Measurements from ENCODE around the gene MAD1L1.
"Not testable (repeated sequence)": the region's sequence is repeated elsewhere in the genome, so short reads cannot be mapped to it uniquely, and the experiment has no call there.

Gene MAD1L1

DNA sequence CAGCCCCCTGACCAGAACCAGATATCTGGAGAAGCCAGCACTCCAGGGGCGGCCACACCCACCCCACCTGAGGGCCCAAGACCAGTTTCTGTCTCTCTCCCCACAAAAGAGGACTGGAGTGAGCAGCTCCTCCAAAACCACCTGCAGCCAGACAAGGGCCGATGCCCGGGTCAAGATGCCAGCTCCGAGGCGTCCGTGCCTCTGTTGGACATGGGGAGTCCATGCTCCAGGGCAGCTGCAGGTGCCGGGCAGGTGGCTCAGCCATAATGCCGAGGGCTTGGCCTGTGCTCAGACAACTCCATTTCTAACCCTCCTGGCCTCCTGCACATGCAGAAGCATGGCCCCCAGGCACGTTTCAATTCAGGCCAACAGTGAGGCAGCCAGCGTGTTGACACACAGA, 234.6 kb downstream of the MAD1L1 start:
- no peak overlapping the region for H2BK15ac ChIP-seq (ENCODE audit: low read depth, poor library complexity, severe bottlenecking)
- H2BK120ac ChIP-seq (ENCODE audit: low read depth, low read length), result no peak overlapping the region
- no peak overlapping the region for H2BK12ac ChIP-seq (ENCODE audit: low read length in 2 of 2)
- H3K4me1 ChIP-seq (ENCODE audit: control insufficient read depth, insufficient read depth, low read depth, low read length), result peaks cover 2% of the 10 kb centered on the region
- no peak overlapping the region for H2AK5ac ChIP-seq (ENCODE audit: low read length, severe bottlenecking)
- no peak overlapping the region for H3K27ac ChIP-seq (ENCODE audit: low read length, poor library complexity, severe bottlenecking)
- H3K4me2 ChIP-seq (ENCODE audit: low read length, poor library complexity, severe bottlenecking), result no peak overlapping the region
- H2AFZ ChIP-seq (ENCODE audit: low read depth, low read length), result no peak overlapping the region
- no peak overlapping the region for H4K8ac ChIP-seq (ENCODE audit: low read length)
- no peaks in the 10 kb centered on the region for H3K27me3 ChIP-seq (ENCODE audit: control insufficient read depth in 1 of 2, insufficient read depth in 1 of 2, low read length in 2 of 2)
- no peak overlapping the region for H3K4me3 ChIP-seq (ENCODE audit: insufficient read depth in 1 of 2, low read depth in 1 of 2, low read length in 2 of 2)
- no peak overlapping the region for H2BK5ac ChIP-seq (ENCODE audit: low read depth, low read length, poor library complexity, severe bottlenecking)
- no peak overlapping the region for H3K14ac ChIP-seq (ENCODE audit: low read length in 2 of 2)
- no peak for DNase-seq
- no peaks in the 10 kb centered on the region for H3K9me3 ChIP-seq (ENCODE audit: control insufficient read depth, low read length)
- no peak overlapping the region for H3K4ac ChIP-seq (ENCODE audit: low read depth in 1 of 2, low read length in 2 of 2)
- no peak overlapping the region for H3K9ac ChIP-seq (ENCODE audit: low read length)
- H3K23ac ChIP-seq (ENCODE audit: low read length in 2 of 2), result no peak overlapping the region
- H3K79me1 ChIP-seq (replicated peaks; ENCODE audit: low read length, poor library complexity, severe bottlenecking), result peaks cover 15% of the 10 kb centered on the region
- no peak overlapping the region for H3K18ac ChIP-seq (ENCODE audit: low read depth in 1 of 2, low read length in 2 of 2)
- H3K36me3 ChIP-seq (ENCODE audit: control insufficient read depth in 1 of 2, insufficient read depth in 2 of 2, low read depth in 1 of 2, low read length in 2 of 2), result peaks cover 0 to 55% of the 10 kb centered on the region in 2 experiments
- no peak overlapping the region for H4K91ac ChIP-seq (ENCODE audit: low read length)
- 90% methylated on average over 10 of the region's 10 CpGs for WGBS

DNA sequence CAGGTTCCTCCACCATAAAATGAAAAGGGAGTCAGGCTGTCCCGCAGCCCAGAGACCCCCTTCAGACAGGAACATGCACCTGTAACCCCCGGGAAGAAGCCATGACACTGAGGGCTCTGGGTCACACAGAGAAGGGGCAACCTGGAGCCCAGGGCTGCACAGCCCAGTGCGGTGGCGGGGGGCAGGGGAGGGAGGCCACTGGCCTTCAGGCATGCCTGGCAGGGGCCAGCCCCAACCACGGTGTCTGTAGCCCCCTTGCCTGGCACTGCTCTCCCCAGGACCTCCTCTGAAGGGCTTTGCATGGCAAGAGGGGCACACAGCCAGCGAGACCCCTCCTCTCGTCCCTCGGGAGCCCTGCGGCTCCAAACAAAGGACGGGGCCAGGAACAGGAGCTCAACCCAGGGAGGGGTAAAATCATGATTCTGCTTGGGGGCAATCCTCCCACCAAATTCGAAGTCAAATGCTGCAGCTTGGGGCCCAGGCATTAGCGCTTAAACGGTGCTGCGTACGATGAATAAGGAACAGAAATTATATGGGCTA, 235.1 kb downstream of the MAD1L1 start:
- no peaks in the 10 kb centered on the region for H3K27me3 ChIP-seq (ENCODE audit: control insufficient read depth in 1 of 2, insufficient read depth in 1 of 2, low read length in 2 of 2)
- H2AK5ac ChIP-seq (ENCODE audit: low read length, severe bottlenecking), result no peak overlapping the region
- DNase-seq, result no peak
- H3K9ac ChIP-seq (ENCODE audit: low read length), result no peak overlapping the region
- H2AFZ ChIP-seq (ENCODE audit: low read depth, low read length), result no peak overlapping the region
- H3K4me2 ChIP-seq (ENCODE audit: low read length, poor library complexity, severe bottlenecking), result no peak overlapping the region
- H3K4ac ChIP-seq (ENCODE audit: low read depth in 1 of 2, low read length in 2 of 2), result no peak overlapping the region
- H3K9me3 ChIP-seq (ENCODE audit: control insufficient read depth, low read length), result no peaks in the 10 kb centered on the region
- peaks cover 12% of the 10 kb centered on the region for H3K79me1 ChIP-seq (replicated peaks; ENCODE audit: low read length, poor library complexity, severe bottlenecking)
- H2BK12ac ChIP-seq (ENCODE audit: low read length in 2 of 2), result no peak overlapping the region
- H3K36me3 ChIP-seq (ENCODE audit: control insufficient read depth in 1 of 2, insufficient read depth in 2 of 2, low read depth in 1 of 2, low read length in 2 of 2), result peaks cover 0 to 57% of the 10 kb centered on the region in 2 experiments
- H2BK120ac ChIP-seq (ENCODE audit: low read depth, low read length), result no peak overlapping the region
- no peak overlapping the region for H4K8ac ChIP-seq (ENCODE audit: low read length)
- H2BK5ac ChIP-seq (ENCODE audit: low read depth, low read length, poor library complexity, severe bottlenecking), result no peak overlapping the region
- H4K91ac ChIP-seq (ENCODE audit: low read length), result no peak overlapping the region
- H3K14ac ChIP-seq (ENCODE audit: low read length in 2 of 2), result no peak overlapping the region
- H3K23ac ChIP-seq (ENCODE audit: low read length in 2 of 2), result no peak overlapping the region
- H3K4me3 ChIP-seq (ENCODE audit: insufficient read depth in 1 of 2, low read depth in 1 of 2, low read length in 2 of 2), result no peak overlapping the region
- H3K18ac ChIP-seq (ENCODE audit: low read depth in 1 of 2, low read length in 2 of 2), result no peak overlapping the region
- no peak overlapping the region for H3K27ac ChIP-seq (ENCODE audit: low read length, poor library complexity, severe bottlenecking)
- no peak overlapping the region for H2BK15ac ChIP-seq (ENCODE audit: low read depth, poor library complexity, severe bottlenecking)
- peaks cover 2% of the 10 kb centered on the region for H3K4me1 ChIP-seq (ENCODE audit: control insufficient read depth, insufficient read depth, low read depth, low read length)
- 96% methylated on average over 12 of the region's 15 CpGs for WGBS

DNA sequence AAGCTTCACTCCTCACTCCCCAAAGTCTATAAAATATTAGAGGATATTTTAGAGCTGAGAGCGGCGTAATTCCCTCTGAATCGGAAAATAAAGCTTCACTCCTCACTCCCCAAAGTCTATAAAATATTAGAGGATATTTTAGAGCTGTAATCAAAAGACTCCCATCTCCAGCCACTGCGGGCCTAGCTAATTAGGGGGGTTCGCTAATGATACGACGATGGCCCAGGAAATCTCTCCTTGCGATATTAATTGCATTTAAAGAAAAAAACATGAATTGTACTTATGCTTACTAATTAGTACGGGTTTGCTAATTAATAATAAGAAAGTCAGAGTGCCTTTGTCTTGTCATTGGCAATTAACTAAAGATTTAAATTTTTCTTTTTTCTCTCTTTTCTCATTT, 235.9 kb downstream of the MAD1L1 start:
- H4K91ac ChIP-seq (ENCODE audit: low read length), result no peak overlapping the region
- 100% methylated on average over 2 of the region's 9 CpGs for WGBS
- H3K4me2 ChIP-seq (ENCODE audit: low read length, poor library complexity, severe bottlenecking), result no peak overlapping the region
- H3K14ac ChIP-seq (ENCODE audit: low read length in 2 of 2), result no peak overlapping the region
- no peak overlapping the region for H2BK12ac ChIP-seq (ENCODE audit: low read length in 2 of 2)
- H2AK5ac ChIP-seq (ENCODE audit: low read length, severe bottlenecking), result no peak overlapping the region
- no peak overlapping the region for H2BK5ac ChIP-seq (ENCODE audit: low read depth, low read length, poor library complexity, severe bottlenecking)
- no peak overlapping the region for H3K4ac ChIP-seq (ENCODE audit: low read depth in 1 of 2, low read length in 2 of 2)
- H3K4me1 ChIP-seq (ENCODE audit: control insufficient read depth, insufficient read depth, low read depth, low read length), result peaks cover 2% of the 10 kb centered on the region
- H3K27ac ChIP-seq (ENCODE audit: low read length, poor library complexity, severe bottlenecking), result no peak overlapping the region
- no peak overlapping the region for H4K8ac ChIP-seq (ENCODE audit: low read length)
- H2BK15ac ChIP-seq (ENCODE audit: low read depth, poor library complexity, severe bottlenecking), result no peak overlapping the region
- H2BK120ac ChIP-seq (ENCODE audit: low read depth, low read length), result no peak overlapping the region
- no peak overlapping the region for H3K18ac ChIP-seq (ENCODE audit: low read depth in 1 of 2, low read length in 2 of 2)
- no peak overlapping the region for H2AFZ ChIP-seq (ENCODE audit: low read depth, low read length)
- no peaks in the 10 kb centered on the region for H3K27me3 ChIP-seq (ENCODE audit: control insufficient read depth in 1 of 2, insufficient read depth in 1 of 2, low read length in 2 of 2)
- no peak overlapping the region for H3K9ac ChIP-seq (ENCODE audit: low read length)
- H3K36me3 ChIP-seq (ENCODE audit: control insufficient read depth in 1 of 2, insufficient read depth in 2 of 2, low read depth in 1 of 2, low read length in 2 of 2), result peaks cover 0 to 58% of the 10 kb centered on the region in 2 experiments
- peaks cover 11% of the 10 kb centered on the region for H3K79me1 ChIP-seq (replicated peaks; ENCODE audit: low read length, poor library complexity, severe bottlenecking)
- no peaks in the 10 kb centered on the region for H3K9me3 ChIP-seq (ENCODE audit: control insufficient read depth, low read length)
- H3K4me3 ChIP-seq (ENCODE audit: insufficient read depth in 1 of 2, low read depth in 1 of 2, low read length in 2 of 2), result no peak overlapping the region
- no peak overlapping the region for H3K23ac ChIP-seq (ENCODE audit: low read length in 2 of 2)
- DNase-seq, result no peak

DNA sequence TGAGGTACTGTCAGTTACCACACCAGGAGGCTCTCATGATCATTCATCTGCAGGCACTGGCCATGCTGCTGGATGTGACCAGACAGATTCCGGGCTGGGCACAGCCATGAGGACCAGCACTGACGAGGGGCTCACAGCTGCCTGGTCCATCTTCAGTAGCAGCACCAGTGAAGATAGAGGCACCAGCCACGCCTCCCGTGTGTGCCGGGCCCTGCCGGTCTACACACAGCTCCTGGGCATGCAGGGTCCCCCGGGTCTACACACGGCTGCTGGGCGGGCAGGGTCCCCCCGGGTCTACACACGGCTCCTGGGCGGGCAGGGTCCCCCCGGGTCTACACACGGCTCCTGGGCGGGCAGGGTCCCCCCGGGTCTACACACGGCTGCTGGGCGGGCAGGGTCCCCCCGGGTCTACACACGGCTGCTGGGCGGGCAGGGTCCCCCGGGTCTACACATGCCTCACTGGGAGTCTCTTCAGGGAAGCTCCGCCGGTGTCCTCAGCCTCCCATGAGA, 236.8 kb downstream of the MAD1L1 start:
- H3K23ac ChIP-seq (ENCODE audit: low read length in 2 of 2); DNase-seq; H3K27me3 ChIP-seq (ENCODE audit: control insufficient read depth in 1 of 2, insufficient read depth in 1 of 2, low read length in 2 of 2); H3K9ac ChIP-seq (ENCODE audit: low read length); H3K4me2 ChIP-seq (ENCODE audit: low read length, poor library complexity, severe bottlenecking); H2BK120ac ChIP-seq (ENCODE audit: low read depth, low read length); H3K4me1 ChIP-seq (ENCODE audit: control insufficient read depth, insufficient read depth, low read depth, low read length); H2BK12ac ChIP-seq (ENCODE audit: low read length in 2 of 2); H3K4ac ChIP-seq (ENCODE audit: low read depth in 1 of 2, low read length in 2 of 2); H2AK5ac ChIP-seq (ENCODE audit: low read length, severe bottlenecking); H3K14ac ChIP-seq (ENCODE audit: low read length in 2 of 2); H2BK5ac ChIP-seq (ENCODE audit: low read depth, low read length, poor library complexity, severe bottlenecking); H4K8ac ChIP-seq (ENCODE audit: low read length); H2BK15ac ChIP-seq (ENCODE audit: low read depth, poor library complexity, severe bottlenecking); H3K4me3 ChIP-seq (ENCODE audit: insufficient read depth in 1 of 2, low read depth in 1 of 2, low read length in 2 of 2); H3K9me3 ChIP-seq (ENCODE audit: control insufficient read depth, low read length); H3K18ac ChIP-seq (ENCODE audit: low read depth in 1 of 2, low read length in 2 of 2); H3K27ac ChIP-seq (ENCODE audit: low read length, poor library complexity, severe bottlenecking); H2AFZ ChIP-seq (ENCODE audit: low read depth, low read length): not testable (repeated sequence)
- Histone ChIP-seq H4K91ac (ENCODE audit: low read length) (peak overlapping the region; percentile 20), H3K36me3 (ENCODE audit: control insufficient read depth in 1 of 2, insufficient read depth in 2 of 2, low read depth in 1 of 2, low read length in 2 of 2) (peaks cover 0 to 49% of the 10 kb centered on the region in 2 experiments), H3K79me1 (replicated peaks; ENCODE audit: low read length, poor library complexity, severe bottlenecking) (peaks cover 11% of the 10 kb centered on the region)
- WGBS, result 96% methylated on average over 17 of the region's 24 CpGs

All from mesenchymal stem cell (in vitro differentiated cells and primary cell).